Measurements from ENCODE around the gene FAM240B. TPM values are rescaled to one million over a fixed set of nuclear protein-coding genes. Genes with fewer than 3 reads are reported as not detected.
A peak's percentile ranks its signal among the peaks of the same experiment; 100 is the strongest.

FAM240B gene
- total and polyA plus RNA-seq, 2 of the 4 experiments (the other 2 are of a cell fraction) = not detected

DNA sequence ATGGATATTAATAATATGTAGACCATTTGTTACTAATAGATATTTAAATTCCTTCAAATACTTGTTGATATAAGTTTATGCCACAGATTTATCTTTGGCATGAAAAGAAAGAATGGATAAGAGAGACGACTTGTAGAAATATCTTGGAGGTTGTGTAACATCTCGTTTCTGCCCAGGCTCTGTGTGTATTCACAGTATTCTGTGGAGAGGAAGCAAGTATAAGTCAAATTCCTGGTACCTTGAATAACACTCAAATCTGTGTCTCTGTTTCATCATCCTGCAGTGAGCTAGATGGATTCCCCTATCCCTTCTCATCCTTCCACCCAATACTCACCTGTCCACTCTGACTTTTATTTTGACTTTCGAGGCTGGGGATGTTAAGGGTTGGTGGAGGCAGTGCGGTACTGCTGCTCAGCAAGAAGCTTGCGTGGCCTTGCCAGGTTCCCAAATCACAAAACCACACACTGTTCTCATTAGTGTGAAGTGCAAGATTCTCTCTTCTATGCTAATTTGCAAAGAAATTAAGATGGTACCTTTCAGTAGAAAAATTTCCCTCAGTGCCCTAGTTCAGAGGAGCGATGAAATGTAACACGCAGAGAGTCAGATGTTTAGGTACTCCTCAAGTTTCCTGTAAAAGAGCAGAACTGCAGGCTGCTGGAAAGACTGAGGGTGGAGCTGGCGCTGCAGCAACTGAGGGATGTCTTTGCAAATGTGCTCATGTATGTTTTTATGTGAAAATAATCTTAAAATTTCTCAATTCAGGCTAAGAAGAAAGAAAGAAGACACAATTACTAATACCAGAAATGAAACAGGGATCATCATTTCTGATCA lies 57.0 kb downstream of the FAM240B start:
- Histone ChIP-seq H4K5ac (ENCODE audit: low read depth, low read length) (no peak overlapping the region), H3K9me1 (ENCODE audit: insufficient read depth, low read length) (no peaks in the 10 kb centered on the region), H3K4me2 (ENCODE audit: low read depth, low read length) (no peak overlapping the region), H3K4ac (ENCODE audit: low read depth, low read length) (no peak overlapping the region), H3K9ac (ENCODE audit: low read depth, low read length) (no peak overlapping the region), H3K36me3 (ENCODE audit: control insufficient read depth, insufficient read depth, low read length) (no peaks in the 10 kb centered on the region), H3K18ac (ENCODE audit: low read depth, low read length) (no peak overlapping the region), H4K8ac (ENCODE audit: low read depth in 2 of 2, low read length in 2 of 2) (no peak overlapping the region), H3K4me3 (ENCODE audit: insufficient read depth, low read depth, low read length) (no peak overlapping the region), H2BK15ac (ENCODE audit: low read depth, low read length) (no peak overlapping the region), H2BK20ac (ENCODE audit: low read depth, low read length) (no peak overlapping the region), H3K23ac (ENCODE audit: low read depth, low read length) (no peak overlapping the region), H3K27ac (ENCODE audit: insufficient read depth, low read length) (no peak overlapping the region), H4K20me1 (ENCODE audit: insufficient read depth, low read length) (no peaks in the 10 kb centered on the region), H4K91ac (ENCODE audit: insufficient read depth, low read depth, low read length) (no peak overlapping the region), H3K9me3 (ENCODE audit: control insufficient read depth, insufficient read depth, low read length) (no peaks in the 10 kb centered on the region), H2BK120ac (ENCODE audit: low read depth, low read length) (no peak overlapping the region), H2AFZ (replicated peaks; ENCODE audit: low read length, poor library complexity) (no peak overlapping the region), H2AK9ac (replicated peaks; ENCODE audit: low read depth, low read length, poor library complexity) (no peak overlapping the region), H3K4me1 (ENCODE audit: control insufficient read depth, insufficient read depth, low read length) (no peaks in the 10 kb centered on the region), H2BK5ac (ENCODE audit: low read depth, low read length, poor library complexity, severe bottlenecking) (no peak overlapping the region), H3K27me3 (ENCODE audit: control insufficient read depth, insufficient read depth, low read length) (no peaks in the 10 kb centered on the region), H3K79me1 (ENCODE audit: low read depth in 1 of 2, low read length in 2 of 2) (no peaks in the 10 kb centered on the region), H3K14ac (replicated peaks; ENCODE audit: low read depth, low read length) (no peak overlapping the region), H3K56ac (ENCODE audit: extremely low read depth, insufficient read depth, low read length) (no peak overlapping the region), H2AK5ac (ENCODE audit: low read depth, low read length) (no peak overlapping the region)
- DNase-seq = no peak
- no peak for ATAC-seq (ENCODE audit: low read depth)
- BruUV-seq (replicated peaks) = no TSS peak
- ChIA-PET CTCF (no interaction called here), POLR2A (ENCODE audit: unreplicated experiment) (no interaction called here)
- intact Hi-C loops (cut with micrococcal nuclease) (loop anchor here (10.0 kb wide), 1 partner anchor 52 kb away; no protein-coding TSS in a partner anchor), in situ Hi-C loops (cut with MboI; ENCODE audit: low sequenced_read_pairs) (no loop called here), dilution Hi-C loops (cut with HindIII; ENCODE audit: low sequenced_read_pairs, unreplicated experiment) (no loop called here)
- 60% methylated on average over 1 of the region's 8 CpGs; no CpG with 5 or more reads in 1 of the 2 experiments for WGBS, 2 experiments (ENCODE audit: extremely low coverage in 2 of 2, insufficient read length in 1 of 2)
- TF ChIP-seq BHLHE40 (IDR thresholded peaks at IDR 0.05; ENCODE audit: low read depth, low read length) = no peak
- no peak for TF ChIP-seq CHD1 (IDR thresholded peaks at IDR 0.05; ENCODE audit: low read depth, low read length)
- TF ChIP-seq ELK1 (IDR thresholded peaks at IDR 0.05; ENCODE audit: borderline replicate concordance, low read depth, low read length) = no peak
- TF ChIP-seq RAD21 (IDR thresholded peaks at IDR 0.05; ENCODE audit: low read length) = peak; percentile 42
- TF ChIP-seq CTCF (conservative IDR thresholded peaks at IDR 0.05; ENCODE audit: low read depth, low read length) = peak; percentile 29; the same call in 1 of the 2 replicates
- TF ChIP-seq SMC3 (IDR thresholded peaks at IDR 0.05; ENCODE audit: low read depth, low read length) = no peak
- TF ChIP-seq FOS (IDR thresholded peaks at IDR 0.05; ENCODE audit: low read depth, low read length) = no peak
